ENCODE results near the gene MYCBP2. TPM values are rescaled to one million over a fixed set of nuclear protein-coding genes. Genes with fewer than 3 reads are reported as not detected.

MYCBP2 gene
- total and polyA plus RNA-seq, 7 donors, result 3.7 to 130 (median 93.5) TPM

DNA sequence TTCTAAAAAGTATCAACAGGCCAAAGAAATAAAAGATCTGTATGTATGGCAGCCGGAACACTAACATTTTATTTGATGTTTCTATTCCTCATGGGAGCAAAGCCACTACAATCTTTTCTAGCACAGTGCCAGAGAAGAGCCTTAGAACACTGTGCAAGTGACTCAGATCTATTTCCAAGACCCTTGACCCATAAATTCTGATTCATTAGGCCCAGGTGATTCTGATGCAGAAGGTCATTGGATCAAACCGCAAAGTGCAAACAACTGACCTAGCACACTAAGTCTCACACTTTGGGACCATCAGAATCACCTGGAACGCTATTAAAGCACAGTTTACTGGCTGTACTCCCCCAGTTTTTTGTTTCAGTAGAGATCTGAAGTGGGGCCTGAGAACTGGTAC is 87.6 kb downstream of the MYCBP2 start:
- H3K9me3 ChIP-seq, result no peaks in the 10 kb centered on the region
- no peak for DNase-seq
- 93 to 97% methylated on average over 3 of the region's 3 CpGs for WGBS, 2 donors
- H3K27me3 ChIP-seq, result no peaks in the 10 kb centered on the region
- H3K4me3 ChIP-seq, result no peak overlapping the region
- no peak overlapping the region for H3K27ac ChIP-seq
- H3K36me3 ChIP-seq, result peaks cover 5 to 47% (median 12%) of the 10 kb centered on the region in 4 donors
- intact Hi-C loops (cut with DNase I), result no loop called here
- no peak for TF ChIP-seq EP300 (IDR thresholded peaks at IDR 0.05)
- TF ChIP-seq POLR2AphosphoS5 (IDR thresholded peaks at IDR 0.05), result no peak
- TF ChIP-seq, protein P1, sequence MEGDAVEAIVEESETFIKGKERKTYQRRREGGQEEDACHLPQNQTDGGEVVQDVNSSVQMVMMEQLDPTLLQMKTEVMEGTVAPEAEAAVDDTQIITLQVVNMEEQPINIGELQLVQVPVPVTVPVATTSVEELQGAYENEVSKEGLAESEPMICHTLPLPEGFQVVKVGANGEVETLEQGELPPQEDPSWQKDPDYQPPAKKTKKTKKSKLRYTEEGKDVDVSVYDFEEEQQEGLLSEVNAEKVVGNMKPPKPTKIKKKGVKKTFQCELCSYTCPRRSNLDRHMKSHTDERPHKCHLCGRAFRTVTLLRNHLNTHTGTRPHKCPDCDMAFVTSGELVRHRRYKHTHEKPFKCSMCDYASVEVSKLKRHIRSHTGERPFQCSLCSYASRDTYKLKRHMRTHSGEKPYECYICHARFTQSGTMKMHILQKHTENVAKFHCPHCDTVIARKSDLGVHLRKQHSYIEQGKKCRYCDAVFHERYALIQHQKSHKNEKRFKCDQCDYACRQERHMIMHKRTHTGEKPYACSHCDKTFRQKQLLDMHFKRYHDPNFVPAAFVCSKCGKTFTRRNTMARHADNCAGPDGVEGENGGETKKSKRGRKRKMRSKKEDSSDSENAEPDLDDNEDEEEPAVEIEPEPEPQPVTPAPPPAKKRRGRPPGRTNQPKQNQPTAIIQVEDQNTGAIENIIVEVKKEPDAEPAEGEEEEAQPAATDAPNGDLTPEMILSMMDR (IDR thresholded peaks at IDR 0.05), result no peak
- H3K4me1 ChIP-seq, result no peaks in the 10 kb centered on the region

DNA sequence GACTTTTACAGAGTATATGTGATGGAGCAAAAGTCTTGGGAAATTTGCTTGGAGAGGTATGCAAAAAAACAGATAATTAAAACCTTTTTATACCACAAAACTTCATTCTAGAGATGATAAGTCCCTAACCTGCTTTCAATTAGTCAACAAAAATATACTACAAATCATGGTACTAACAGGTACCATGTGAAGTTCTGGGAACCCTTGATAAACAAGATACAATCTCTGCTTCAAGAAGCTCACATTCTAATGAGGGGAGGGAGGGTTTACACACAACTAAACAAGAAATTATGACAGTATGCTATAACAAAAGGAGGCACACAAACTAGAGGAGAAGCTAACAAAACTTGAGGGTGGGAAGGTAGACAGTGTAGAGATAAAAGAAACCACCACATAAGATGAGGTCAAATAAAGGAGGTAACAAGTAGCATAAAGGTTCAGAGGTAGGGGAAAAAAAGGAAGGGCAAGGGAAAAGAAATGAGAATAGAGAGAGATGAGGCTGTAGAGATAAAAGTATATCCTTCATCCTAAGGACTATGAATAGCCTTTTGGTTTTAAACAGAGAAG is 91.4 kb downstream of the MYCBP2 start:
- TF ChIP-seq, protein P1 (IDR thresholded peaks at IDR 0.05), result no peak
- no peak for TF ChIP-seq POLR2A (IDR thresholded peaks at IDR 0.05)
- TF ChIP-seq EP300 (IDR thresholded peaks at IDR 0.05), result no peak
- TF ChIP-seq POLR2AphosphoS5 (IDR thresholded peaks at IDR 0.05), result no peak
- Histone ChIP-seq H3K27ac (no peak overlapping the region), H3K9me3 (no peaks in the 10 kb centered on the region), H3K27me3 (no peaks in the 10 kb centered on the region), H3K4me3 (no peak overlapping the region), H3K36me3 (peaks cover 0 to 39% (median 1%) of the 10 kb centered on the region in 4 donors), H3K4me1 (no peaks in the 10 kb centered on the region)
- intact Hi-C loops (cut with DNase I), result no loop called here
- no peak for DNase-seq

DNA sequence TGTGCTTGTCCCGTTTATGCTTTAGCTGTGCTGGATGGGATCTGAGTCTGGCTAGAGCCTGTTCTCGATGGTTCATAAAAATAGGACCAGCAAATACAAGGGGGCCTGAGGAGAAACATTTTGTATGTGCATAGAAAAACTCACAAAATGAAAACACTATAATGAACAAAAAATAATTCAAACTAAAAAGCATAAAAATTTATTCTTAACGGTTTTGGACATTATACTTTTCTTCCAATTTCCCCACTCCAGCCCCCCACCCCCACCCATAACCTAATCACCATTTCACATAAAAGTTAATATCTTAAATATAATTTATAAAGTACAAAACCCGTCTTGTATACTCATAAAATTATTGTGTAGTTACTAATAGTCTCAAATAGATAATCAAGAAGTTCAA is 93.7 kb downstream of the MYCBP2 start:
- Histone ChIP-seq H3K27ac (no peak overlapping the region), H3K27me3 (no peaks in the 10 kb centered on the region), H3K4me3 (no peak overlapping the region), H3K36me3 (peaks cover 0 to 38% (median 0%) of the 10 kb centered on the region in 4 donors), H3K9me3 (no peaks in the 10 kb centered on the region), H3K4me1 (no peaks in the 10 kb centered on the region)
- intact Hi-C loops (cut with DNase I), result no loop called here
- 94 to 95% methylated on average over 4 of the region's 4 CpGs for WGBS, 2 donors
- DNase-seq, result no peak
- no peak for TF ChIP-seq POLR2A (IDR thresholded peaks at IDR 0.05)
- TF ChIP-seq EP300 (IDR thresholded peaks at IDR 0.05), result no peak
- TF ChIP-seq POLR2AphosphoS5 (IDR thresholded peaks at IDR 0.05), result no peak
- TF ChIP-seq, protein P1 (IDR thresholded peaks at IDR 0.05), result no peak

DNA sequence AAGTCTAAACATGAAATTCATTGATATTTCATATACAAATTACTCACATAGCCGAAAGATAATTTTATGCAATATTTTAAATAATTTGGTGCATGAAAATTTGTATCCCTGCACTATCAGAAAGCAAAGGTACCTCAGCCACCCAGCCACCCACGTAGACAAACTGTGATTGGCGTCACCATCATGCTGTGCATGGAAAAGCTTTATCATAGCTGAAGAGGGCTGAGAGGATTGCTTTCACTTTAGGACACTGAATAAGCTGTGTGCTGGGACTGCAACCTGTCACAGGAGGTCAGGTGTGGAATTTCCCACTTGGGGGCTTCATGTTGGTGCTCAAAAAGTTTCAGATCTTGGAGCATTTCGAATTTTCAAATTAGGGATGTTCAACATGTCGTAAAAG is 96.3 kb downstream of the MYCBP2 start:
- 93 to 94% methylated on average over 5 of the region's 5 CpGs for whole genome bisulfite sequencing, 2 donors
- Histone ChIP-seq H3K36me3 (peaks cover 0 to 31% (median 0%) of the 10 kb centered on the region in 4 donors), H3K4me3 (no peak overlapping the region), H3K27ac (no peak overlapping the region), H3K4me1 (no peaks in the 10 kb centered on the region), H3K27me3 (no peaks in the 10 kb centered on the region), H3K9me3 (no peaks in the 10 kb centered on the region)
- DNase-seq, result no peak
- TF ChIP-seq POLR2A (IDR thresholded peaks at IDR 0.05) (no peak), POLR2AphosphoS5 (IDR thresholded peaks at IDR 0.05) (no peak), EP300 (IDR thresholded peaks at IDR 0.05) (no peak)
- TF ChIP-seq, protein P1 (IDR thresholded peaks at IDR 0.05), result no peak
- intact Hi-C loops (cut with DNase I), result no loop called here

DNA sequence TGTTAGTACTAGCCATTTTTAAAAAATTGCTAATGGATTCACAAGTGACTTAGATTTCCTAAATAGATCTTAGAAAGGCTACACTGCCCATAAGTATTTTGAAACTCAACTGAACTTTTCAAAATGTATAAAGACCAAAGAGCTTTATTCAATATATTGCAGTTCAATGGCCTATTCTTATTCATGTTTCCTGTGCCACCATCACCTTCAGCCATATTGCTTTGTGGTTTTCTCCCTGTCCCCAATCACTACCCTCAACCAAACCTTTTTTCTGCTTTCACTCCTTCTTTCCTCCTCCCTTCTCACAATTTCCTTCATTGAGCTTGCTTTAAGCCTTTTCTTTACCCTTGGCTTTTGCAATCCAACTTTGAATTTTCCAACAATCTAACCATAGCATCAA is 100.9 kb downstream of the MYCBP2 start:
- Histone ChIP-seq H3K4me1 (no peaks in the 10 kb centered on the region), H3K27ac (no peak overlapping the region), H3K36me3 (peaks cover 0 to 35% (median 2%) of the 10 kb centered on the region in 4 donors), H3K4me3 (no peak overlapping the region), H3K27me3 (no peaks in the 10 kb centered on the region), H3K9me3 (no peaks in the 10 kb centered on the region)
- intact Hi-C loops (cut with DNase I), result no loop called here
- no peak for DNase-seq
- TF ChIP-seq, protein P1 (IDR thresholded peaks at IDR 0.05), result no peak
- TF ChIP-seq POLR2A (IDR thresholded peaks at IDR 0.05) (no peak), EP300 (IDR thresholded peaks at IDR 0.05) (no peak), POLR2AphosphoS5 (IDR thresholded peaks at IDR 0.05) (no peak)

Measured in sigmoid colon (tissue), 7 donors.